Caco-2 (cell line): Measurements from ENCODE around the gene ARHGAP31. TPM values are rescaled to one million over a fixed set of nuclear protein-coding genes. Genes with fewer than 3 reads are reported as not detected.

Experiments used
- BruUV-seq: library from RNA; stranded (reverse); fragments of 400-500 nt; replicated peaks from 2 replicates; lab custom pipeline; 2021; lab: Mats Ljungman, UMichigan
- CTCF ChIA-PET: fragments of 300-600 bp; sonication (Branson Sonifier 250); formaldehyde crosslinking; loops from one replicate; lab custom pipeline; 2022; ENCODE audit warnings: antibody characterized with exemption; lab: Charles Lee
- POLR2A ChIA-PET: fragments of 300-600 bp; sonication (Branson Sonifier 250); formaldehyde crosslinking; loops from one replicate; lab custom pipeline; 2022; ENCODE audit warnings: antibody characterized with exemption; lab: Charles Lee
- DNase-seq, 2 experiments: peaks; one replicate each; pipeline versions ENCODE4 v3.0.0 to v3.0.0-alpha.2; 2020 to 2022
- H3K27me3 ChIP-seq: replicated peaks from 2 replicates; pipeline ENCODE4 v1.6.0; 2011; ENCODE audit warnings: low read length; ENCODE audit not compliant: control insufficient read depth, insufficient read depth
- H3K36me3 ChIP-seq: 2 replicates; pipeline ENCODE4 v1.5.1; 2011; ENCODE audit warnings: low read length; ENCODE audit not compliant: control insufficient read depth, insufficient read depth
- H3K4me1 ChIP-seq: fragments of 250-450 bp; sonication (Bioruptor Pico); 2 replicates; pipeline ENCODE4 v1.5.1; 2020; ENCODE audit warnings: mild to moderate bottlenecking
- H3K4me3 ChIP-seq: 2 replicates; pipeline ENCODE4 v1.5.1; 2011; ENCODE audit warnings: low read depth, mild to moderate bottlenecking, control low read depth, low read length
- H3K9me3 ChIP-seq: fragments of 250-450 bp; sonication (Bioruptor Pico); 2 replicates; pipeline ENCODE4 v1.5.1; 2020; ENCODE audit warnings: mild to moderate bottlenecking, moderate library complexity
- H3K27ac Mint-ChIP-seq: one replicate; pipeline ENCODE4 v1.8.0; 2022; ENCODE audit warnings: mixed read lengths; ENCODE audit not compliant: unreplicated experiment
- H3K27me3 Mint-ChIP-seq: one replicate; pipeline ENCODE4 v1.8.0; 2022; ENCODE audit warnings: mixed read lengths; ENCODE audit not compliant: insufficient read depth, unreplicated experiment
- H3K36me3 Mint-ChIP-seq: one replicate; pipeline ENCODE4 v1.8.0; 2022; ENCODE audit warnings: mild to moderate bottlenecking, mixed read lengths; ENCODE audit not compliant: insufficient read depth, unreplicated experiment
- H3K4me1 Mint-ChIP-seq: one replicate; pipeline ENCODE4 v1.8.0; 2022; ENCODE audit warnings: low read depth, mixed read lengths; ENCODE audit not compliant: unreplicated experiment
- H3K4me3 Mint-ChIP-seq: one replicate; pipeline ENCODE4 v1.8.0; 2022; ENCODE audit warnings: mild to moderate bottlenecking, moderate library complexity, mixed read lengths; ENCODE audit not compliant: unreplicated experiment
- H3K9me3 Mint-ChIP-seq: one replicate; pipeline ENCODE4 v1.8.0; 2022; ENCODE audit warnings: mixed read lengths; ENCODE audit not compliant: unreplicated experiment
- CTCF ChIP-seq, 2 experiments: fragments of 200-600 bp in 1 of 2; IDR thresholded peaks; 1 replicate in 1 of 2; 2 replicates in 1 of 2; pipeline versions ENCODE4 v1.5.1 to v1.8.0; 2011 to 2022; ENCODE audit warnings: antibody characterized with exemption in 1 of 2, control low read depth in 1 of 2, inconsistent platforms in 1 of 2, low read depth in 1 of 2, low read length in 1 of 2, mild to moderate bottlenecking in 1 of 2, moderate library complexity in 1 of 2; ENCODE audit not compliant: insufficient read depth in 1 of 2, severe bottlenecking in 1 of 2, unreplicated experiment in 1 of 2
- intact Hi-C: fragments of 100-400 bp; cut with micrococcal nuclease; formaldehyde crosslinking; loops from one replicate; pipeline ENCODE4 v1.10.0; 2022; ENCODE audit not compliant: unreplicated experiment
- total RNA-seq: library from RNA; stranded (reverse); gene quantifications from 2 replicates; pipeline ENCODE4 v1.2.3, GENCODE V29; 2022

Gene ARHGAP31
- total RNA-seq, 1 experiment from 2014 or later = 0.25 TPM

- H3K36me3 ChIP-seq = no peaks in the 10 kb centered on the region
- H3K4me3 Mint-ChIP-seq = peak overlapping the region; percentile 82
- no peaks in the 10 kb centered on the region for H3K27me3 ChIP-seq
- no peak overlapping the region for H3K27ac Mint-ChIP-seq
- no peaks in the 10 kb centered on the region for H3K9me3 ChIP-seq
- no peak for TF ChIP-seq CTCF (IDR thresholded peaks at IDR 0.05; ENCODE audit: insufficient read depth in 1 of 2, low read depth in 1 of 2, low read length in 1 of 2, severe bottlenecking in 1 of 2, unreplicated experiment in 1 of 2)
- H3K4me3 ChIP-seq = peak overlapping the region; percentile 36
- intact Hi-C loops = loop anchor here (1.0 kb wide), 2 partner anchors 7 to 57 kb away; no protein-coding TSS in a partner anchor
- H3K4me1 Mint-ChIP-seq = peaks cover 17% of the 10 kb centered on the region
- no peaks in the 10 kb centered on the region for H3K36me3 Mint-ChIP-seq
- H3K4me1 ChIP-seq = peaks cover 29% of the 10 kb centered on the region
- ChIA-PET CTCF (interaction anchor here (0.7 to 1.1 kb wide), 2 partner anchors 28 to 94 kb away, joined by 3 read pairs; no protein-coding TSS in a partner anchor), POLR2A (interaction anchor here (0.6 kb wide), 2 partner anchors 169 to 230 kb away, joined by 3 to 4 read pairs; no protein-coding TSS in a partner anchor)
- BruUV-seq = no TSS peak
- H3K9me3 Mint-ChIP-seq = no peaks in the 10 kb centered on the region
- H3K27me3 Mint-ChIP-seq = no peaks in the 10 kb centered on the region
- DNase-seq = peak in 1 of 2 experiments; percentile 8
Measured at GRCh38 chr3:119294696-119295671, 801 bp downstream of the ARHGAP31 start.

- BruUV-seq = no TSS peak
Measured at GRCh38 chr3:119295816-119296726, 1.9 kb downstream of the ARHGAP31 start.

More at GRCh38 chr3:119295816-119296726, 1.9 kb downstream of the ARHGAP31 start:
- no peak overlapping the region for H3K4me3 ChIP-seq
- no peak for DNase-seq
- no peak overlapping the region for H3K4me3 Mint-ChIP-seq
- H3K27me3 ChIP-seq = no peaks in the 10 kb centered on the region
- H3K4me1 Mint-ChIP-seq = peaks cover 10% of the 10 kb centered on the region
- peaks cover 21% of the 10 kb centered on the region for H3K4me1 ChIP-seq
- no peaks in the 10 kb centered on the region for H3K9me3 Mint-ChIP-seq
- H3K27me3 Mint-ChIP-seq = no peaks in the 10 kb centered on the region
- H3K36me3 Mint-ChIP-seq = no peaks in the 10 kb centered on the region
- no peak for TF ChIP-seq CTCF (IDR thresholded peaks at IDR 0.05; ENCODE audit: insufficient read depth in 1 of 2, low read depth in 1 of 2, low read length in 1 of 2, severe bottlenecking in 1 of 2, unreplicated experiment in 1 of 2)
- no peaks in the 10 kb centered on the region for H3K36me3 ChIP-seq
- CTCF ChIA-PET = no interaction called here
- H3K9me3 ChIP-seq = no peaks in the 10 kb centered on the region
- intact Hi-C loops = no loop called here
- POLR2A ChIA-PET = interaction anchor here (0.6 kb wide), 2 partner anchors 168 to 229 kb away, joined by 3 to 4 read pairs; no protein-coding TSS in a partner anchor
- H3K27ac Mint-ChIP-seq = no peak overlapping the region
